HL-60/S4 treated with retinoic acid at 250 ng/mL for 4 days and 3 days (cell line): Measurements from ENCODE around the gene CEP19.

Source experiments
- in situ Hi-C: fragments of 300-500 bp; cut with MboI; formaldehyde crosslinking; loops from 2 replicates; pipeline ENCODE4 v1.7.0; 2022; ENCODE audit warnings: low sequenced_read_pairs

CEP19 gene

GRCh38 chr3:196667056-196667825 lies 44.8 kb downstream of the CEP19 start:
- in situ Hi-C loops = no loop called here

GRCh38 chr3:196666001-196666867 lies 45.8 kb downstream of the CEP19 start:
- in situ Hi-C loops = no loop called here

GRCh38 chr3:196662711-196663571 lies 49.1 kb downstream of the CEP19 start:
- in situ Hi-C loops = no loop called here

GRCh38 chr3:196662033-196662432 lies 50.0 kb downstream of the CEP19 start:
- in situ Hi-C loops = no loop called here

- in situ Hi-C loops = no loop called here
Observed at GRCh38 chr3:196661400-196661799, 50.6 kb downstream of the CEP19 start.

GRCh38 chr3:196660381-196661166 lies 51.5 kb downstream of the CEP19 start:
- in situ Hi-C loops = no loop called here

- in situ Hi-C loops = no loop called here
Observed at GRCh38 chr3:196659901-196660351, 52.1 kb downstream of the CEP19 start.
